Caco-2 (cell line): ENCODE results near the gene TEX101. TPM values are rescaled to one million over a fixed set of nuclear protein-coding genes. Genes with fewer than 3 reads are reported as not detected.

ENCODE experiments used
- BruUV-seq: library from RNA; stranded (reverse); fragments of 400-500 nt; replicated peaks from 2 replicates; lab custom pipeline; 2021; lab: Mats Ljungman, UMichigan
- CTCF ChIA-PET: fragments of 300-600 bp; sonication (Branson Sonifier 250); formaldehyde crosslinking; loops from one replicate; lab custom pipeline; 2022; ENCODE audit warnings: antibody characterized with exemption; lab: Charles Lee
- POLR2A ChIA-PET: fragments of 300-600 bp; sonication (Branson Sonifier 250); formaldehyde crosslinking; loops from one replicate; lab custom pipeline; 2022; ENCODE audit warnings: antibody characterized with exemption; lab: Charles Lee
- DNase-seq, 2 experiments: peaks; one replicate each; pipeline versions ENCODE4 v3.0.0 to v3.0.0-alpha.2; 2020 to 2022
- H3K27me3 ChIP-seq: replicated peaks from 2 replicates; pipeline ENCODE4 v1.6.0; 2011; ENCODE audit warnings: low read length; ENCODE audit not compliant: control insufficient read depth, insufficient read depth
- H3K36me3 ChIP-seq: 2 replicates; pipeline ENCODE4 v1.5.1; 2011; ENCODE audit warnings: low read length; ENCODE audit not compliant: control insufficient read depth, insufficient read depth
- H3K4me1 ChIP-seq: fragments of 250-450 bp; sonication (Bioruptor Pico); 2 replicates; pipeline ENCODE4 v1.5.1; 2020; ENCODE audit warnings: mild to moderate bottlenecking
- H3K4me3 ChIP-seq: 2 replicates; pipeline ENCODE4 v1.5.1; 2011; ENCODE audit warnings: low read depth, mild to moderate bottlenecking, control low read depth, low read length
- H3K9me3 ChIP-seq: fragments of 250-450 bp; sonication (Bioruptor Pico); 2 replicates; pipeline ENCODE4 v1.5.1; 2020; ENCODE audit warnings: mild to moderate bottlenecking, moderate library complexity
- H3K27ac Mint-ChIP-seq: one replicate; pipeline ENCODE4 v1.8.0; 2022; ENCODE audit warnings: mixed read lengths; ENCODE audit not compliant: unreplicated experiment
- H3K27me3 Mint-ChIP-seq: one replicate; pipeline ENCODE4 v1.8.0; 2022; ENCODE audit warnings: mixed read lengths; ENCODE audit not compliant: insufficient read depth, unreplicated experiment
- H3K36me3 Mint-ChIP-seq: one replicate; pipeline ENCODE4 v1.8.0; 2022; ENCODE audit warnings: mild to moderate bottlenecking, mixed read lengths; ENCODE audit not compliant: insufficient read depth, unreplicated experiment
- H3K4me1 Mint-ChIP-seq: one replicate; pipeline ENCODE4 v1.8.0; 2022; ENCODE audit warnings: low read depth, mixed read lengths; ENCODE audit not compliant: unreplicated experiment
- H3K4me3 Mint-ChIP-seq: one replicate; pipeline ENCODE4 v1.8.0; 2022; ENCODE audit warnings: mild to moderate bottlenecking, moderate library complexity, mixed read lengths; ENCODE audit not compliant: unreplicated experiment
- H3K9me3 Mint-ChIP-seq: one replicate; pipeline ENCODE4 v1.8.0; 2022; ENCODE audit warnings: mixed read lengths; ENCODE audit not compliant: unreplicated experiment
- intact Hi-C: fragments of 100-400 bp; cut with micrococcal nuclease; formaldehyde crosslinking; loops from one replicate; pipeline ENCODE4 v1.10.0; 2022; ENCODE audit not compliant: unreplicated experiment
- total RNA-seq: library from RNA; stranded (reverse); gene quantifications from 2 replicates; pipeline ENCODE4 v1.2.3, GENCODE V29; 2022
- TF ChIP-seq, protein P1 (sequence below), 2 experiments: fragments of 200-600 bp in 1 of 2; IDR thresholded peaks; 1 replicate in 1 of 2; 2 replicates in 1 of 2; pipeline versions ENCODE4 v1.5.1 to v1.8.0; 2011 to 2022; ENCODE audit warnings: antibody characterized with exemption in 1 of 2, control low read depth in 1 of 2, inconsistent platforms in 1 of 2, low read depth in 1 of 2, low read length in 1 of 2, mild to moderate bottlenecking in 1 of 2, moderate library complexity in 1 of 2; ENCODE audit not compliant: insufficient read depth in 1 of 2, severe bottlenecking in 1 of 2, unreplicated experiment in 1 of 2

TEX101 gene
- total RNA-seq, 1 experiment from 2014 or later = not detected

DNA sequence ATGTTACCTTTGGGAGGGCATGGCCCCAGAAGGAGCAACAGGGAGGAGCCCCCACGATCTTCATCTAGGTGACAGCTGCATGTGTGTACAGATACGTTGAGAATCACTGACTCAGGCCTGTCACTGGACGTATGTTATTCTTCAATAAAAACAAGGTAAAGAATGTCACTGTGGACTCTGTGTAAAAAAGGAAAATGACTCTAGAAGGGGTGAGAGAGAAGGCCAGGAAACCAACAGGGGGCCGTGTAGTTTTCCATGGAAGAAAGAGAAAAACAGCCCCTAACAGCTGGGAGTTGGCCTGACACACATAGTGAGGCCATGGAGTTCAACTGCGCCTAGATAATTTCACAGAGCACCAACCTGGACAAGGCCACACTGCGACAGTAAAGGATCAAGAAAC is 52.6 kb downstream of the TEX101 start:
- intact Hi-C loops = loop anchor here (10.0 kb wide), 1 partner anchor 128 kb away; the partner anchor contains the start of genes IRGQ and ZNF576

DNA sequence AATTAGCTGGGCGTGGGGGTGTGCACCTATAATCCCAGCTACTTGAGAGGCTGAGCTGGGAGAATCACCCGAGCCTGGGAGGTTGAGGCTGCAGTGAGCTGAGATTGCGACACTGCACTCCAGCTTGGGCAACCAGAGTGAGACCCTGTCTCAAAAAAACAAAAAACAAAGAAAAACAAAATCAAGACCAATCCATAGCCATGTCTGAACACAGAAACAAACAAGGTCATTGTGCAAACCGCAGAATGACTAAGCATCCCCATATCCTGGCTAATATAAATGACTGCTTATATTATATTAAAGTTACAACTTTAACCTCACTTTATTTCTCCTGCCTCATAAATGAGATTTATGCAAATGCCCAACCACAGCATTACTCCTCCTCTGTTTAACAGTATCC is 53.0 kb downstream of the TEX101 start:
- Mint-ChIP-seq H3K27ac (no peak overlapping the region), H3K4me1 (peaks cover 7% of the 10 kb centered on the region), H3K9me3 (no peaks in the 10 kb centered on the region), H3K4me3 (no peak overlapping the region), H3K27me3 (no peaks in the 10 kb centered on the region), H3K36me3 (peaks cover 15% of the 10 kb centered on the region)
- POLR2A ChIA-PET = no interaction called here
- CTCF ChIA-PET = no interaction called here
- no peak overlapping the region for H3K4me3 ChIP-seq
- BruUV-seq = no TSS peak
- DNase-seq = no peak
- intact Hi-C loops = loop anchor here (10.0 kb wide), 1 partner anchor 127 kb away; the partner anchor contains the start of genes IRGQ and ZNF576
- no peaks in the 10 kb centered on the region for H3K36me3 ChIP-seq
- H3K4me1 ChIP-seq = 0 out of 2 replicates have a peak, but pooled peaks cover 4% of the 10 kb centered on the region
- H3K27me3 ChIP-seq = no peaks in the 10 kb centered on the region
- TF ChIP-seq, protein P1, sequence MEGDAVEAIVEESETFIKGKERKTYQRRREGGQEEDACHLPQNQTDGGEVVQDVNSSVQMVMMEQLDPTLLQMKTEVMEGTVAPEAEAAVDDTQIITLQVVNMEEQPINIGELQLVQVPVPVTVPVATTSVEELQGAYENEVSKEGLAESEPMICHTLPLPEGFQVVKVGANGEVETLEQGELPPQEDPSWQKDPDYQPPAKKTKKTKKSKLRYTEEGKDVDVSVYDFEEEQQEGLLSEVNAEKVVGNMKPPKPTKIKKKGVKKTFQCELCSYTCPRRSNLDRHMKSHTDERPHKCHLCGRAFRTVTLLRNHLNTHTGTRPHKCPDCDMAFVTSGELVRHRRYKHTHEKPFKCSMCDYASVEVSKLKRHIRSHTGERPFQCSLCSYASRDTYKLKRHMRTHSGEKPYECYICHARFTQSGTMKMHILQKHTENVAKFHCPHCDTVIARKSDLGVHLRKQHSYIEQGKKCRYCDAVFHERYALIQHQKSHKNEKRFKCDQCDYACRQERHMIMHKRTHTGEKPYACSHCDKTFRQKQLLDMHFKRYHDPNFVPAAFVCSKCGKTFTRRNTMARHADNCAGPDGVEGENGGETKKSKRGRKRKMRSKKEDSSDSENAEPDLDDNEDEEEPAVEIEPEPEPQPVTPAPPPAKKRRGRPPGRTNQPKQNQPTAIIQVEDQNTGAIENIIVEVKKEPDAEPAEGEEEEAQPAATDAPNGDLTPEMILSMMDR (IDR thresholded peaks at IDR 0.05; ENCODE audit: insufficient read depth in 1 of 2, low read depth in 1 of 2, low read length in 1 of 2, severe bottlenecking in 1 of 2, unreplicated experiment in 1 of 2) = no peak
- H3K9me3 ChIP-seq = no peaks in the 10 kb centered on the region

More for the DNA sequence above, 52.6 kb downstream of the TEX101 start:
- H3K27me3 Mint-ChIP-seq = no peaks in the 10 kb centered on the region
- DNase-seq = no peak
- ChIA-PET CTCF (no interaction called here), POLR2A (no interaction called here)
- H3K36me3 Mint-ChIP-seq = peaks cover 15% of the 10 kb centered on the region
- no peak overlapping the region for H3K27ac Mint-ChIP-seq
- no peaks in the 10 kb centered on the region for H3K27me3 ChIP-seq
- peaks cover 7% of the 10 kb centered on the region for H3K4me1 Mint-ChIP-seq
- H3K4me3 Mint-ChIP-seq = no peak overlapping the region
- H3K9me3 ChIP-seq = no peaks in the 10 kb centered on the region
- H3K4me3 ChIP-seq = no peak overlapping the region
- no TSS peak for BruUV-seq
- H3K4me1 ChIP-seq = 0 out of 2 replicates have a peak, but pooled peaks cover 4% of the 10 kb centered on the region
- TF ChIP-seq, protein P1 (IDR thresholded peaks at IDR 0.05; ENCODE audit: insufficient read depth in 1 of 2, low read depth in 1 of 2, low read length in 1 of 2, severe bottlenecking in 1 of 2, unreplicated experiment in 1 of 2) = no peak
- no peaks in the 10 kb centered on the region for H3K9me3 Mint-ChIP-seq
- no peaks in the 10 kb centered on the region for H3K36me3 ChIP-seq

Other genes starting within 250 kb of the TEX101 start
- 1.2 and 1.7 TPM in 2 replicates for gene PSG5, start 228.4 kb upstream of the TEX101 start, total RNA-seq
- gene PSG4, start 209.3 kb upstream of the TEX101 start, total RNA-seq = not detected in 2 replicates
- gene PSG9, start 145.4 kb upstream of the TEX101 start, total RNA-seq = not detected in 2 replicates
- gene CD177, start 61.2 kb upstream of the TEX101 start, total RNA-seq = 0.14 TPM in 1 of 2 replicates, not detected in the other
- 1.3 and 2.2 TPM in 2 replicates for gene LYPD3, start 50.7 kb downstream of the TEX101 start, total RNA-seq
- gene PHLDB3, start 89.9 kb downstream of the TEX101 start, total RNA-seq = 33.1 and 35.7 TPM in 2 replicates
- 39.6 and 42.5 TPM in 2 replicates for gene ETHE1, start 112.3 kb downstream of the TEX101 start, total RNA-seq
- gene ZNF575, start 118.3 kb downstream of the TEX101 start, total RNA-seq = 1.00 and 1.2 TPM in 2 replicates
- gene XRCC1, start 160.6 kb downstream of the TEX101 start, total RNA-seq = 40.7 and 44.5 TPM in 2 replicates
- gene PINLYP, start 160.9 kb downstream of the TEX101 start, total RNA-seq = 0.30 TPM in 1 of 2 replicates, not detected in the other
- gene IRGQ, start 181.2 kb downstream of the TEX101 start, total RNA-seq = 27.7 and 30.1 TPM in 2 replicates
- gene ZNF576, start 181.7 kb downstream of the TEX101 start, total RNA-seq = 13.2 and 16.9 TPM in 2 replicates
- gene SRRM5, start 197.2 kb downstream of the TEX101 start, total RNA-seq = 0.81 and 1.0 TPM in 2 replicates
- gene ZNF428, start 204.7 kb downstream of the TEX101 start, total RNA-seq = 38.9 and 39.5 TPM in 2 replicates
- 10.4 and 13.2 TPM in 2 replicates for gene CADM4, start 225.0 kb downstream of the TEX101 start, total RNA-seq